Uterus (tissue), 4 donors: Measurements from ENCODE around the gene DGAT2. TPM values are rescaled to one million over a fixed set of nuclear protein-coding genes. Genes with fewer than 3 reads are reported as not detected.

Experiments
- DNase-seq, 2 donors: peaks; one replicate each; pipeline ENCODE4 v3.0.0-alpha.2; 2019 to 2020
- H3K27ac ChIP-seq, 2 donors: fragments of 200-600 bp; sonication (generic); 1 replicate in 1 of 2; 2 replicates in 1 of 2; pipeline ENCODE4 v1.5.1; 2016 to 2018
- H3K27me3 ChIP-seq, 2 donors: fragments of 200-600 bp; sonication (generic); one replicate each; pipeline ENCODE4 v1.5.1; 2018 to 2019; ENCODE audit warnings: control low read depth in 1 of 2
- H3K36me3 ChIP-seq, 2 donors: fragments of 200-600 bp; sonication (generic); one replicate each; pipeline ENCODE4 v1.5.1; 2019; ENCODE audit warnings: control low read depth in 1 of 2
- H3K4me1 ChIP-seq, 2 donors: fragments of 200-600 bp; sonication (generic); one replicate each; pipeline ENCODE4 v1.5.1; 2018 to 2019; ENCODE audit warnings: control low read depth in 1 of 2
- H3K4me3 ChIP-seq, 2 donors: fragments of 200-600 bp; sonication (generic); 1 replicate in 1 of 2; 2 replicates in 1 of 2; pipeline ENCODE4 v1.5.1; 2018 to 2019; ENCODE audit warnings: mild to moderate bottlenecking in 1 of 2
- H3K9me3 ChIP-seq, 2 donors: fragments of 200-600 bp; sonication (generic); one replicate each; pipeline ENCODE4 v1.5.1; 2019; ENCODE audit warnings: control low read depth in 1 of 2
- CTCF ChIP-seq, 4 experiments: fragments of 200-600 bp in 2 of 4; fragments of 450-650 bp in 2 of 4; sonication (generic) in 2 of 4; IDR thresholded peaks; one replicate each; pipeline ENCODE4 v1.5.1; 2016 to 2019; ENCODE audit warnings: antibody characterized with exemption in 4 of 4, mild to moderate bottlenecking in 2 of 4, moderate library complexity in 1 of 4
- POLR2A ChIP-seq, 2 donors: fragments of 450-650 bp; IDR thresholded peaks; one replicate each; pipeline ENCODE4 v1.6.1; 2016; ENCODE audit warnings: antibody characterized with exemption in 2 of 2, mild to moderate bottlenecking in 1 of 2, moderate library complexity in 1 of 2
- intact Hi-C: fragments of 100-400 bp; cut with DNase I; formaldehyde crosslinking; loops from one replicate; pipeline ENCODE4 v1.15.1; 2023; ENCODE audit warnings: low total_unique reads
- total RNA-seq, 4 donors: library from RNA; depleted of rRNA in 3 of 4; stranded (reverse); fragments of >200 nt in 3 of 4; gene quantifications; one replicate each; pipeline versions ENCODE4 v1.1.0 to v1.2.4, GENCODE V29; 2014 to 2023
- donor health status: DM: yes; HTN: yes; CAD: no.

The DGAT2 gene
- total RNA-seq, 4 donors from 2014 or later: 0.29 to 1.5 (median 1.5) TPM; not detected in 1

GRCh38 chr11:75797792-75798191, 29.2 kb downstream of the DGAT2 start:
- Histone ChIP-seq H3K4me3 (no peak overlapping the region), H3K9me3 (no peaks in the 10 kb centered on the region), H3K36me3 (no peaks in the 10 kb centered on the region), H3K27ac (no peak overlapping the region), H3K27me3 (no peaks in the 10 kb centered on the region), H3K4me1 (no peaks in the 10 kb centered on the region)
- no peak for DNase-seq
- intact Hi-C loops: loop anchor here (10.0 kb wide), 1 partner anchor 367 kb away; no protein-coding TSS in a partner anchor
- TF ChIP-seq CTCF (IDR thresholded peaks at IDR 0.05) (no peak), POLR2A (IDR thresholded peaks at IDR 0.05) (no peak)

- DNase-seq: no peak
- no peaks in the 10 kb centered on the region for H3K36me3 ChIP-seq
- intact Hi-C loops: loop anchor here (5.0 kb wide), 1 partner anchor 67 kb away; no protein-coding TSS in a partner anchor
Measured at GRCh38 chr11:75800136-75800675, 31.6 kb downstream of the DGAT2 start.

GRCh38 chr11:75800728-75801361, 32.3 kb downstream of the DGAT2 start:
- no peak for TF ChIP-seq POLR2A (IDR thresholded peaks at IDR 0.05)
- no peak for TF ChIP-seq CTCF (IDR thresholded peaks at IDR 0.05)
- intact Hi-C loops: loop anchor here (5.0 kb wide), 1 partner anchor 66 kb away; no protein-coding TSS in a partner anchor
- no peaks in the 10 kb centered on the region for H3K27me3 ChIP-seq
- no peaks in the 10 kb centered on the region for H3K36me3 ChIP-seq
- DNase-seq: no peak
- no peaks in the 10 kb centered on the region for H3K9me3 ChIP-seq
- no peak overlapping the region for H3K4me3 ChIP-seq
- H3K27ac ChIP-seq: no peak overlapping the region
- H3K4me1 ChIP-seq: no peaks in the 10 kb centered on the region

More at GRCh38 chr11:75800136-75800675, 31.6 kb downstream of the DGAT2 start:
- Histone ChIP-seq H3K4me1 (no peaks in the 10 kb centered on the region), H3K27ac (no peak overlapping the region), H3K9me3 (no peaks in the 10 kb centered on the region), H3K4me3 (no peak overlapping the region), H3K27me3 (no peaks in the 10 kb centered on the region)
- TF ChIP-seq POLR2A (IDR thresholded peaks at IDR 0.05) (no peak), CTCF (IDR thresholded peaks at IDR 0.05) (no peak)

GRCh38 chr11:75801362-75802020, 32.9 kb downstream of the DGAT2 start:
- Histone ChIP-seq H3K27me3 (no peaks in the 10 kb centered on the region), H3K36me3 (no peaks in the 10 kb centered on the region), H3K27ac (no peak overlapping the region), H3K9me3 (no peaks in the 10 kb centered on the region), H3K4me3 (no peak overlapping the region), H3K4me1 (no peaks in the 10 kb centered on the region)
- no peak for DNase-seq
- TF ChIP-seq CTCF (IDR thresholded peaks at IDR 0.05) (no peak), POLR2A (IDR thresholded peaks at IDR 0.05) (no peak)
- intact Hi-C loops: loop anchor here (5.0 kb wide), 1 partner anchor 66 kb away; no protein-coding TSS in a partner anchor
